HG03196 (cell line): ENCODE data around the gene ZNF511.

Source experiments
- ATAC-seq: cut with Tn5 transposase; IDR thresholded peaks from one replicate; pipeline ENCODE4 v1.9.1; 2021; ENCODE audit not compliant: unreplicated experiment

ZNF511 gene

GRCh38 chr10:133274751-133275683 lies 33.7 kb upstream of the ZNF511 start:
- ATAC-seq: peak; percentile 42

- peak; percentile 35 for ATAC-seq
These were observed 33.0 kb upstream of the ZNF511 start for GRCh38 chr10:133275684-133276092.

DNA sequence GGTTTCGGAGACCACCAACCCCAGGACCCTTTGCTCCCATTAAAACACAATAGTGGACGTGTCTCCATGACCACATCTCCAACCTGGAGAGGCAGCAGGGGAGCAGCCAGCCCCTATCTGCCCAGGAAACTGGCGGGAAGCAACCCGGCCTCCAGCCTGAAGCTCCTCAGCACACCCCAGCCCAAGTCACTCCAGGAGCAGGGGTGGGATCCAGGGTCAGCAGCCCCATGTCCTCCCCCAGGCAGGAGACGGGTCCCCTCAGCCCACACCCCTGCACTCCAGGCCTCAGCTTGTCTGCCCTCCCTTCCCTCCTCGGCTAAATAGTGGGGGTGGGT lies 32.6 kb upstream of the ZNF511 start:
- no peak for ATAC-seq

GRCh38 chr10:133276435-133277201 lies 32.1 kb upstream of the ZNF511 start, which contains the start of gene ADAM8:
Gene ADAM8, minus strand, starts transcription at chr10:133276868. Its CDS starts 51 bp downstream, at chr10:133276817.
- ATAC-seq: peak; percentile 30

DNA sequence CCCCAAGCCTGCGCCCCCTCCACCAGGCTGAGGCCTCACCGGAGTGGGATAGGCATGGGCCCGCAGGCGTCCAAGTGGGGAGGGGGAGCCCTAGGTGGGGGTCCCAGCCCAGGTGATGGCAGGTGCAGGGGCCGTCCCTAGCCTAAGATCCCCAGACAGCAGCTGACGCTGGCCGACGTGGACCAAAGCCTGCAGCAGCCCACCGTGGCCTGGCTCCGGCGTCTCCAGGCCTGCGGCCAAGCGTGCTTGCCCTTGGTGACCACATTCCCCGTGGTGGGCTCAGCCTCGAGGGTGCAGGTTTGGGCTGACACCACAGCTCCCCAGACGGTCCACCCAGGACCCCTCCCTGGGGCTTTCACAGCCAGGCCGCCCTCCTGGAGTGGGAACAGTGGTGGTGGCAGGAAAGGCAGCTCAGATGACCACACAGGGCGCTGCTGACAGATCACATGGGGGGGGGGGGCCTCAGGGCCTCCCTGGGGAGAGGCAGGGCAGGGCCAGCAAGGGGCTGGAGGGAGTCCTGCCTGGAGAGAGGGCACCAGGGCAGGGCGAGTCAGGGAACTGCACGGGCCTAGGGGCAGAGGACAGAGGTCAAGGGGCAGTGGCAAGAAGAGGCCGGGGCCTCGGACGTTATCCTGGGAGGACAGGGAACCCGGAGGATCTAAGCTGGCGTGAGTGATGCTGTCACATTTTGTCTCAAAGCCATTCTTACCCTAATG lies 31.3 kb upstream of the ZNF511 start:
- ATAC-seq: no peak

DNA sequence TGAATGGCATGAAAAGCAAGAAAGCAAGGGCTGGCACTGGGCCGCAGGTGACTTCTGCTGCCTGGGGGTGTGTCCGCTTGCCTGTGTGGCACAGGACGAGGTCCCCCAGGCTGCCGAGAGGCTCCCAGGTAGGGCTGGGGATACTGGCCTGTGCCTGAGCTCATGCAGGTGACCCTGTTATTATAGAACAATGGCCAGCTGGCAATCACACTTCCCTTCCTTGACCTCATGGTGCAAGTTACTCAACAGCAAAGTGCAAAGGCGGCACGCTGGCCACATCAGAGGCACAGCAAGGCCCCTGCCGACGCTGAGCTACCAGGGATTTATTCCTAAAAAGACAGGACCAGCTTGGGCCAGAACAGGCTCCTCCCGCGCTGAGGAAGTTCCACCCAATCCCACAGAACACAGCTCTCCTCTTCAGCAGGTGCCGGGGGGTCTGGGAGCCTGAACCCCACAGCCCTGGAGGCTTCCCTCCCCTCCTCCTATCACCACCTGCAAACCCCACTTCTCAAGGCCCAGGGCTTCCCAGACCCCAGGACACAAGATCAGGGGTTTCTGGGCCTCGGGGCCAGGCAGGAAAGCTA lies 30.6 kb upstream of the ZNF511 start:
- ATAC-seq: no peak

DNA sequence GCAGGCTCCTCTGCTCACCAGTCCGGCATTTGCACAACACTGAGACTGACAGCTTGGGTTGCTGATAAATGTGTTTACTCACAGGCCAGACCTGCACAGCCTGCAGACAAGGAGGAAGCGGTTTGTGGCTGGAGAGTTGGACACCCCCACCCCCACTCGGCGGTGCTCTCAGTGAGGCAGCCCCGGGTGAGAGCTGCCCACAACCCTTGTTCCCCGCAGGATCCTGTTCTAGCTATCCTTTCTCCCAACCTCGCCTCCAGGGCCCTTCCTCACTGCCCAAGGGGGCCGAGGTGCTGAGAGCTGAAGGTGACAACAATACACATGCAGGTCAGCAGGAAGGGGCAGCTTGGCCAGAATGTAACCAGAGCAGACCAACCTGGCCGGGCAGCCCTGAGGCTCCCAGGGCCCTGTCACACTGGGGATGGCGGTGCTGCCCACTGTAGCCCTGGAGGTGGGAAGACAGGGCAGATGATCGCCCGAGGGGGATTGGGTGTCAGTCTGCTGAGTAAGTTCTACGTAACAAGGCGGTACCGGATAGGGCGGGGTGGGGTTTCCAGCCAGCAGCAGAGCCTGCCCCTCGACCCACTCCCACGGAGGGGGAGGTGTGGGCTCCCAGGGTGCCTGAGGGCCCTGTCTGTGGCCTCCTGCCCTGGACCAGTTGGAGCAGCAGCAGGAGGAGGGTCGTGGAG lies 30.0 kb upstream of the ZNF511 start:
- ATAC-seq: peak; percentile 42

DNA sequence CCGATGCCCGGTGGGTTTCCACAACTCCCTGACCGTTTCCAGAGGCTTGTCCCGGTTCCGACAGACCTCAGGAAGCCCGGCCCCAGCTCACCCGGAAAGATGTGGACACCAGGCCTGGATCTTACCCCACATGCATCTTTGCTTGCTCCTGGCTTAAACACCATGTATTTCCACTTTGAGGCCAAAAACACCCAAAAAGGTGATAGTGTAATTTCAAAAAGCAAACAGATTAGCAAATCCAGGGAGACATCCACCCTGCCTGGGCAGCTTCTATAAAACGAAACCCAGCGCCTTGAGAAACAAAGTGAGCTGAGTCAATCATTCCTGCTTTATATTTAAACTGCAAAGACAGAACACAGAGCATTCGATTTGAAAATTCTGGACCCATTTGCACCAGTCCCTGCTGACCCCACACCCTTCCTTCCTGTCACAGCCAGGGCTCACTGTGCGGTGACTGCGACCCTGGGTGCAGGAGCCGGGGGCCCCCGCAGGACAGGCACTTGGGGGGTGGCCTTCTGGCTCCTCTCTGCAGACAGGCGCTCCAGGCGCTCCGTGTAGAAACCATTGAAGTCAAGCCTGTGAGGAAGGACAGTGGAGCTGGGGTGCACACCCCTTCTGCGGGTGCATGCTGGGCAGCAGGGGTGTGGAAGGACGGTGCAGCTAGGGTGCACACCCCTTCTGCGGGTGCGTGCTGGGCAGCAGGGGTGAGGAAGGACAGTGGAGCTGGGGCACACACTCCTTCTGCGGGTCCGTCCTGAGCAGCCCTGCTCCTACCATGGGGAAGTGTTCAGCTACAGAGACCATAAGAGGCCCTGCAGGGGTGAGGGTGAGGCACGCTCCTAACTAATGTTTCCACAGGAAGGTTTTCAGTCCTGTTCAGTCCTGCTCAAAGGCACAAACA lies 29.1 kb upstream of the ZNF511 start:
- no peak for ATAC-seq

GRCh38 chr10:133280391-133281059 lies 28.2 kb upstream of the ZNF511 start:
- no peak for ATAC-seq

DNA sequence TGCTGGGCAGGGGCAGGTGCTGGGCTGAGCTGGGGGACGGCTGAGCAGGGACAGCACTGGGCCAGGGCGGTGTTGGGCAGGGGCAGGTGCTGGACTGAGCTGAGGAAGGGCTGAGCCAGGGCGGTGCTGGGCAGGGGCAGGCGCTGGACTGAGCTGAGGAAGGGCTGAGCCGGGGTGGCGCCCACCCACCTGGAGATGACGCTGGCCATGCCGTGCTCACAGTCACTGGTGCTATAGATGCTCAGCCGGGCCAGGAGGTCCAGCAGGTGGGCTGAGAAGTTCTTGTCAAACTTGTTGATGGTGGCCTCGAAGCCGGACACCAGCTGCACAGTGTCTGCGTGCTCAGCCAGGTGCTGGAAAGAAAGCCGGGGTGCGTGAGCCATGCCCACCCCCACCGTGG lies 27.6 kb upstream of the ZNF511 start:
- ATAC-seq: no peak

DNA sequence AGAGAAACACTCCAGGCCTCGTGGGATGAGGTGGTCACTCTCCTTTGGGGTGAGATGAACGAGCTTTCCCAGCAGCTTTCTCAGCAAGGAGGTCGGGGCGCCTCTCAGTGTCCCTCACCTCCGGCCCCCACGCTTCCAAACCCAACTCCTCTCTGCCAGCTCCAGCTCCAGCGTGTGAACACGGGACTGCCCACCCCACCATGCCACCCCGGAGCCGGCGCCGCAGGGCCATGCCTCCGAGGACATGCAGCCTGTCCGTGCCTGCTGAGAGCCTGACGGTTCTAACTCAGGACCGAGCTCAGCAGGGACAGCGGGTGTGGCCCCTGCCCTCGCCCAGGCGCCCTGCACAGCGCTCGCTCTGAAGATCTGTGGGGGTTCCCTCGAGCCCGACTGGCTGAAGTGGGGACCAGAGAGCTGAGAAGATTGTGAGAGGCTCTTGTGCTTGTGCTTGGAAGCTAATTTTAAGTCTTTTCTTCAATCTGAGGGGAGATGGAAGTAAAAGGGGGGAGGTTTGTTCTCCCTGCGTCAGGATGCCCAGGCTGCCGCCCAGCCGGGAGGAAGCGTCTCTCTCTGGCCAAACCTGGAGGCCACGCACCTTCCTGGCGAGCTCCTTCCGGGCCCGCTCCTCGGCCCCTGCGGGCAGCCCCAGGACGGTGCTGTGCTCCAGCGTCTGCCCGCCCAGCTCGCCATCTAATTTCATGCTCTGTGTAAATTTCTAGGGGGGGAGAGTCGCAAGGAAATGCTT lies 26.9 kb upstream of the ZNF511 start:
- no peak for ATAC-seq

- ATAC-seq: no peak
These were observed 25.8 kb upstream of the ZNF511 start for GRCh38 chr10:133282846-133283390.

DNA sequence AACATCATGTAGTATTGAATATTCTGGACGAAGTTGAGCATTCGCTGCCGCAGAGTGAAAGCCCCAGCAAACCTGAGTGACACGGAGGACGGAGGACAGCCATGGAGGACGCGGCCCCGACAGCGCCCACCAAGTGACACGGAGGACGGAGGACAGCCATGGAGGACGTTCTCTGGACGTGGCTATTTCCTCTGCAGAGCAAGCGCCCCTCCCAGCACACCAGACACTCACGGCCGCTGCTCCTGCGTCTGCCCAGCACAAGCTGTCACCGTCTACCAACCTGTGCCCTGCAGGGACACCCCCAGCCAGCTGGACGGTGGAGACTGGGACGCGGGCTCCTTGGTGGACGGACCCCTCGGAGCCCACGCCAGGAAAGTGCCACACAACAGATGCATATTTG lies 24.8 kb upstream of the ZNF511 start:
- ATAC-seq: no peak

GRCh38 chr10:133285217-133285616 lies 23.5 kb upstream of the ZNF511 start:
- ATAC-seq: no peak

DNA sequence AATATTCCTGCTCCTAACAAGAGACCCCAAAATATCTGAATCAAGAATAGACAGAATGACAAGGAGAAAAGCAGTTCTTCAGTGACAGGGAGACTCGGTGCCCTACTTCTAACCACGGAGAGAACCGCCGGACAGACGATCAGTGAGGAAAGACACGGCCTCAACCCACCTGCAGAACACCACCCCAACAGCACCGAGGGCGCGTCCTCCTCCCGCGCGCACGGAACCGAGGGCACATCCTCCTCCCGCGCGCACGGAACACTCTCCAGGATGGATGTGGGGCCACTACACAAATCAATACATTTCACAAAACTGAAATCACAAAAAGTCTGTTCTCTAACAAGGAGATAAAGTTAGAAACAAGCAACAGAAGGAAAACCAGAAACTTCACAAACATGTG lies 22.3 kb upstream of the ZNF511 start:
- no peak for ATAC-seq

GRCh38 chr10:133287832-133288500 lies 20.7 kb upstream of the ZNF511 start:
- ATAC-seq: no peak

DNA sequence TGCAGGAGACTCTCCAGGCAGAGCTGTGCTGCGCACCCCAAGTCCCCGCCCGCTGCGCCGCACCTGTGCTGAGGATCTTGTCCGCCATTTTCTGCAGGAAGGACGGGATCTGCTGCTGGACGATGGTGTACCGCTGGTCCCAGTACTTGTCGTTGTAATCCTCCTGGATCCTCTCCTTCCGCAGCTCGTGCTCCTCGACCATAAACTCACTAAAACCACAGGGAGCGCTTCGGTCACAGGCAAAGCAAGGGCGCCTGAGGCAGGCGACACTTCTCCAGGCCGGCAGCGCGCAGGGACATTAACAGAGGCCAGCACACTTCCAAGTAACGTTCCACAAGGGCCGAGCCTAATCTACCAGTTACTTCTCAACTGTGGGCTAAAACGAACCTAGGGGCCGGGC lies 19.0 kb upstream of the ZNF511 start:
- no peak for ATAC-seq
